GM10248 (cell line): ENCODE measurements around the gene KATNAL1.

Source experiments
- CTCF ChIA-PET: fragments of 300-600 bp; sonication (Branson Sonifier 250); formaldehyde crosslinking; extraction: SDS; loops from one replicate; lab custom pipeline; 2021; ENCODE audit warnings: antibody characterized with exemption; lab: Yijun Ruan, JAX
- POLR2A ChIA-PET: fragments of 350-650 bp; sonication (Branson Sonifier 250); formaldehyde crosslinking; extraction: SDS; loops from one replicate; lab custom pipeline; 2020; ENCODE audit warnings: antibody characterized with exemption; lab: Yijun Ruan, JAX
- DNase-seq: peaks from one replicate; pipeline ENCODE4 v3.0.0; 2012; ENCODE audit errors: extremely low spot score
- CTCF ChIP-seq: IDR thresholded peaks from 2 replicates; pipeline ENCODE4 v1.5.1; 2012; ENCODE audit warnings: mild to moderate bottlenecking, low read depth; ENCODE audit errors: extremely low read depth, missing control alignments, control extremely low read depth

Gene KATNAL1

DNA sequence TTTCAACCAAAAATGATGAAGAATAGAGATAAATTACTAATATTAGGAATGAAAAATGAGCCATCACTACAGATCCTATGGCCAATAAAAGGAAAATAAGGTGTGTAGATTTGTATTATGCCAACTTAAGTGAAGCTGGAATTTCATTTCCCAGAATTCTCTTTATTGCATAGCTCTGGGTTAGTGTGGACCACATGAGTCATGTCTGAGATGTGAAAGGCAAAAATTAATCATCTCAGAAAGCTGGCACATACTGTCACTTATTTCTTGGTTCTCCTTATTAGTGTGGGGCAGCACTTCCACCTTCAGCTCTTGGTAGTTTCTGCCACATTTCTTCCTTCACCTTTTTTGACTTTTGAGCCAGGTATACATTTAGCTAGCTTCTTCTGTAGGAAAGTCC lies 82.6 kb downstream of the KATNAL1 start:
- ChIA-PET CTCF (interaction anchor here (1.0 to 1.8 kb wide), 5 partner anchors 8 to 92 kb away, joined by 3 to 4 read pairs (median 3); no protein-coding TSS in a partner anchor), POLR2A (no interaction called here)
- no peak for DNase-seq
- TF ChIP-seq CTCF = no peak

- ChIA-PET POLR2A (no interaction called here), CTCF (interaction anchor here (1.6 kb wide), 1 partner anchor 9 kb away, joined by 7 read pairs; no protein-coding TSS in a partner anchor)
- no peak for TF ChIP-seq CTCF
- no peak for DNase-seq
Observed at GRCh38 chr13:30222254-30222653, 85.1 kb downstream of the KATNAL1 start.

- no peak for DNase-seq
- POLR2A ChIA-PET = no interaction called here
- TF ChIP-seq CTCF = no peak
Observed at GRCh38 chr13:30216111-30216510, 91.2 kb downstream of the KATNAL1 start.

DNA sequence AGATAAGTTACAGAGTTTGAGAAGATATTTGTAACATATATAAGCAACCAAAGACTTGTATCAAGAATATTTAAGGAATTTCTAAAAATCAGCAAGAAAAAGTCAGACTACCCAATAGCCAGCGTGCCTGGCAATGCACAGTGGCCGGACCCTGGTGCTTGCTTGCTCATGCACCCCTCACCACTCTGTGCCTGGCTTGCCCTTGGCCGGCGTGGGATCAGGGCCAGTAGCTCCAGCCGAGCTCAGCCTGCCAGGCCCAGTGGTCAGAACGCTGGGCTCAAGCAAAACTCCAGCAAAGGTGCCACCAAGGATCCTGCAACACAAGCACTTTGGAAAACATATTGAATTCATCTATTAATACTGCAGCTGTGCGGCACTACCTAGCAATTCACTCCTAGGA lies 95.1 kb downstream of the KATNAL1 start:
- DNase-seq = no peak
- CTCF ChIA-PET = no interaction called here
- POLR2A ChIA-PET = no interaction called here
- TF ChIP-seq CTCF = no peak

More at GRCh38 chr13:30216111-30216510, 91.2 kb downstream of the KATNAL1 start:
- CTCF ChIA-PET = no interaction called here

DNA sequence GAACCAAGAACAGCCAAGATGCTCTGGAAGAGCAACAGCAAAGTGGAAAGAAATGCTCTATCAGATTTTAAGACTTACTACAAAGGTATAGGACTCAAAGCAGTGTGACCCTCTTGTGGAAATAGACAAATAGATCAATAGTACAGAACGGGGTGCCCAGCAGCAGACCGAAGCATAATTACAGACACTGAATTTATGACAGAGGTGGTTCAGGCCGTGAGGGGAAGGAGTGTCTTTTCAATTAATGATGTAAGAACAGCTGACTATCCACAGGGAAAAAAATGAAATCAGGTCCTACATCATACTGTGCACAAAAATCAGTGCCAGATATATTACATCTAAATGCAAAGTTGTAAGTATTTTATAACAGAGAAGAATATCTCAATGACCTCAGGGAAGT lies 95.6 kb downstream of the KATNAL1 start:
- ChIA-PET POLR2A (no interaction called here), CTCF (no interaction called here)
- TF ChIP-seq CTCF = no peak
- no peak for DNase-seq

DNA sequence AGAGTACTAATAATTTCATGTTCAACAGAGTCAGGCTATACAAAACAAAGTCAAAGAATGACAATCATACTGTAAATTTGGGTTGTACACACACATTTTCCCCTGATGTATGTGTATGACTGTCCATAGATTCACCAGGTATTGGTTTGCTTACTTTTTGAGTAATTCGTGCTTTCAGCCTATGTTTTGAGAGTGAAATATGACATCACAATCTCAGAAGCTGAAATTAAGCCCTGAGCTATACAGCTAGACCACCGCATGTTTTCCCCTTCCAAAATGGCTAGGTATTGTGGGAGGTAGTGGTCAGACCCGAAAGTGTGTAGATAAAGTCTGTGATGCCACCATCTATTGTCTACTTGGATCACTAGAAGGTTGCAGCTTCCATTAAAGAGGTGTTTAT lies 102.8 kb downstream of the KATNAL1 start:
- POLR2A ChIA-PET = interaction anchor here (0.9 kb wide), 1 partner anchor 9 kb away, joined by 3 read pairs; no protein-coding TSS in a partner anchor
- CTCF ChIA-PET = interaction anchor here (1.1 to 1.9 kb wide), 5 partner anchors 12 to 47 kb away, joined by 3 to 5 read pairs (median 4); no protein-coding TSS in a partner anchor
- peak; percentile 26 for DNase-seq
- TF ChIP-seq CTCF = no peak
